HepG2 (cell line): ENCODE measurements around the gene CARD9. TPM values are rescaled to one million over a fixed set of nuclear protein-coding genes. Genes with fewer than 3 reads are reported as not detected.

Experiments
- ATAC-seq: fragments of 200-7000 bp; cut with Tn5 transposase; 3 replicates; pipeline ENCODE4 v1.9.1; 2020; ENCODE audit warnings: mild to moderate bottlenecking, moderate library complexity
- BruUV-seq: library from RNA; stranded (reverse); fragments of 400-500 nt; replicated peaks from 2 replicates; lab custom pipeline; 2021; lab: Mats Ljungman, UMichigan
- CTCF ChIA-PET: fragments of 300-600 bp; formaldehyde crosslinking; extraction: SDS; loops from one replicate; lab custom pipeline; 2021; ENCODE audit warnings: low total read pairs, inconsistent platforms, low intra/inter-chr PET ratio; lab: Yijun Ruan, JAX
- POLR2A ChIA-PET: fragments of 350-600 bp; sonication (Branson Sonifier 250); formaldehyde crosslinking; loops from one replicate; lab custom pipeline; 2020; ENCODE audit warnings: antibody characterized with exemption, inconsistent platforms; lab: Yijun Ruan, JAX
- DNase-seq: peaks from one replicate; pipeline ENCODE4 v3.0.0-alpha.2; 2015; ENCODE audit warnings: low spot score
- FAIRE-seq: peaks from 3 replicates; lab custom pipeline; 2011; peaks lifted over from hg19 to GRCh38; lab: Jason Lieb, UNC
- H2AFZ ChIP-seq: one replicate; pipeline ENCODE4 v1.6.1; 2011; ENCODE audit warnings: low read length, inconsistent platforms
- H3K27ac ChIP-seq: fragments of 300-600 bp; 3 replicates; pipeline ENCODE4 v1.8.0; 2011; ENCODE audit warnings: mixed run types, mild to moderate bottlenecking, mixed read lengths, low read length, inconsistent platforms; ENCODE audit not compliant: insufficient read depth; ENCODE audit errors: extremely low read length
- H3K27me3 ChIP-seq, 2 experiments: fragments of 200-600 bp in 1 of 2; 2 replicates in 1 of 2; 3 replicates in 1 of 2; pipeline versions ENCODE4 v1.6.0 to v1.8.0; 2011; ENCODE audit warnings: low read length in 2 of 2, mild to moderate bottlenecking in 2 of 2, moderate library complexity in 2 of 2, inconsistent platforms in 1 of 2; ENCODE audit not compliant: insufficient read depth in 2 of 2, control insufficient read depth in 1 of 2
- H3K36me3 ChIP-seq, 2 experiments: fragments of 200-600 bp in 1 of 2; replicated peaks in 1 of 2; 2 replicates in 1 of 2; 3 replicates in 1 of 2; pipeline versions ENCODE4 v1.5.1 to v1.8.0; 2011; ENCODE audit warnings: low read length in 2 of 2, inconsistent platforms in 1 of 2; ENCODE audit not compliant: insufficient read depth in 2 of 2, control insufficient read depth in 1 of 2
- H3K4me1 ChIP-seq: 2 replicates; pipeline ENCODE4 v1.5.1; 2012; ENCODE audit warnings: low read length, inconsistent platforms; ENCODE audit not compliant: insufficient read depth
- H3K4me2 ChIP-seq: 2 replicates; pipeline ENCODE4 v1.6.0; 2011; ENCODE audit warnings: low read depth, low read length, inconsistent platforms
- H3K4me3 ChIP-seq, 3 experiments: fragments of 200-600 bp in 1 of 3; sonication (generic), shearing (Covaris generic) in 1 of 3; replicated peaks in 1 of 3; 2 replicates each; pipeline ENCODE4 v1.5.1; 2011 to 2016; ENCODE audit warnings: low read length in 3 of 3, inconsistent platforms in 2 of 3, low read depth in 2 of 3, mild to moderate bottlenecking in 2 of 3, control low read depth in 1 of 3, mixed read lengths in 1 of 3; ENCODE audit not compliant: insufficient read depth in 1 of 3
- H3K79me2 ChIP-seq: one replicate; pipeline ENCODE4 v1.6.1; 2011; ENCODE audit warnings: low read length, inconsistent platforms; ENCODE audit not compliant: insufficient read depth
- H3K9ac ChIP-seq: 2 replicates; pipeline ENCODE4 v1.6.0; 2011; ENCODE audit warnings: mild to moderate bottlenecking, low read depth, low read length, inconsistent platforms; ENCODE audit not compliant: insufficient read depth
- H3K9me3 ChIP-seq: 2 replicates; pipeline ENCODE4 v1.5.1; 2012; ENCODE audit warnings: mild to moderate bottlenecking, low read length
- H4K20me1 ChIP-seq: 2 replicates; pipeline ENCODE4 v1.6.0; 2011; ENCODE audit warnings: inconsistent platforms, mild to moderate bottlenecking, low read length, moderate library complexity; ENCODE audit not compliant: insufficient read depth
- AGO2 ChIP-seq: fragments of 200-400 bp; formaldehyde crosslinking; optimal IDR thresholded peaks from 2 replicates; pipeline ENCODE3; 2017; ENCODE audit warnings: mild to moderate bottlenecking, low read depth, low read length, moderate library complexity
- ARID2 ChIP-seq: sonication (generic); formaldehyde crosslinking; IDR thresholded peaks from 2 replicates; pipeline ENCODE4 v1.8.1; 2022; ENCODE audit warnings: mild to moderate bottlenecking, missing genetic modification reagents, borderline replicate concordance
- DNMT3B ChIP-seq: conservative IDR thresholded peaks from 2 replicates; pipeline ENCODE4 v1.6.1; 2016; ENCODE audit warnings: missing biosample characterization, control low read depth
- HOXA9 ChIP-seq: sonication (generic); formaldehyde crosslinking; IDR thresholded peaks from 2 replicates; pipeline ENCODE4 v1.8.1; 2022; ENCODE audit warnings: missing genetic modification reagents, mild to moderate bottlenecking, moderate library complexity, borderline replicate concordance
- KDM5A ChIP-seq: fragments of 200-600 bp; sonication (generic); IDR thresholded peaks from 2 replicates; pipeline ENCODE4 v1.7.0; 2018; ENCODE audit warnings: antibody characterized with exemption, mild to moderate bottlenecking, low read length, borderline replicate concordance
- LBX2 ChIP-seq: sonication (generic); formaldehyde crosslinking; IDR thresholded peaks from 2 replicates; pipeline ENCODE4 v1.5.0; 2020; ENCODE audit warnings: missing genetic modification reagents, mild to moderate bottlenecking, borderline replicate concordance
- MTF1 ChIP-seq: sonication (generic); formaldehyde crosslinking; IDR thresholded peaks from 2 replicates; pipeline ENCODE4 v1.5.0; 2020; ENCODE audit warnings: missing genetic modification reagents
- MXD3 ChIP-seq: IDR thresholded peaks from 2 replicates; pipeline ENCODE4 v1.6.1; 2016; ENCODE audit warnings: mild to moderate bottlenecking, missing biosample characterization, missing genetic modification reagents
- PHF21A ChIP-seq: sonication (generic); formaldehyde crosslinking; IDR thresholded peaks from 2 replicates; pipeline ENCODE4 v1.5.0; 2020; ENCODE audit warnings: mild to moderate bottlenecking, missing genetic modification reagents
- RBFOX2 ChIP-seq: fragments of 200-400 bp; formaldehyde crosslinking; IDR thresholded peaks from 2 replicates; pipeline ENCODE4 v1.6.1; 2017; ENCODE audit warnings: low read depth, mild to moderate bottlenecking, low read length
- SNRNP70 ChIP-seq: fragments of 200-400 bp; formaldehyde crosslinking; IDR thresholded peaks from 2 replicates; pipeline ENCODE4 v1.6.1; 2017; ENCODE audit warnings: mild to moderate bottlenecking, low read depth, low read length, moderate library complexity
- TSC22D2 ChIP-seq: sonication (generic); formaldehyde crosslinking; IDR thresholded peaks from 2 replicates; pipeline ENCODE4 v1.5.1; 2020; ENCODE audit warnings: missing genetic modification reagents, mild to moderate bottlenecking, borderline replicate concordance
- YY1 ChIP-seq: IDR thresholded peaks from 2 replicates; pipeline ENCODE4 v1.6.1; 2011; ENCODE audit warnings: low read length, low read depth, moderate library complexity, mild to moderate bottlenecking; ENCODE audit not compliant: insufficient read depth, insufficient replicate concordance
- ZNF207 ChIP-seq: fragments of 450-650 bp; IDR thresholded peaks from 2 replicates; pipeline ENCODE4 v1.6.1; 2016; ENCODE audit warnings: antibody characterized with exemption, borderline replicate concordance
- ZNF598 ChIP-seq: sonication (generic); formaldehyde crosslinking; IDR thresholded peaks from 2 replicates; pipeline ENCODE4 v1.5.1; 2020; ENCODE audit warnings: mild to moderate bottlenecking, missing genetic modification reagents, borderline replicate concordance
- ZNF720 ChIP-seq: sonication (generic); formaldehyde crosslinking; IDR thresholded peaks from 2 replicates; pipeline ENCODE4 v1.4.0; 2020; ENCODE audit warnings: missing genetic modification reagents
- ZNF768 ChIP-seq: sonication (generic); formaldehyde crosslinking; IDR thresholded peaks from 2 replicates; pipeline ENCODE4 v1.4.0; 2020; ENCODE audit warnings: missing genetic modification reagents
- ZNF775 ChIP-seq: sonication (generic); formaldehyde crosslinking; IDR thresholded peaks from 2 replicates; pipeline ENCODE4 v1.4.0; 2020; ENCODE audit warnings: missing genetic modification reagents, mild to moderate bottlenecking, moderate library complexity, borderline replicate concordance
- WGBS: methylation state at CpG from one replicate; pipeline ENCODE4 v1.1.6; 2017; ENCODE audit warnings: low lambda C conversion rate; 5-methylcytosine and 5-hydroxymethylcytosine counted together
- in situ Hi-C: cut with HindIII; loops from 2 replicates; pipeline ENCODE4 v1.10.0; 2017; ENCODE audit warnings: low pct_unique_long_range_greater_than_20kb; ENCODE audit not compliant: extremely low pct_ligation_motif_present
- intact Hi-C: fragments of 100-400 bp; cut with micrococcal nuclease; formaldehyde crosslinking; loops from one replicate; pipeline ENCODE4 v1.10.0; 2022; ENCODE audit not compliant: unreplicated experiment
- polyA plus RNA-seq, 8 experiments: library from polyadenylated mRNA; depleted of rRNA in 3 of 8; stranded (reverse) in 7 of 8; unstranded in 1 of 8; fragments of >200 nt; fragmentation: Illumina TruSeq in 4 of 8; extraction: Trizol in 4 of 8; gene quantifications; 2 replicates each; pipeline versions ENCODE4 v1.2.1 to v1.2.3, GENCODE V29; 2011 to 2016; ENCODE audit warnings: low read depth in 4 of 8, missing spikeins in 1 of 8, mixed read lengths in 1 of 8; ENCODE audit not compliant: insufficient read depth in 1 of 8
- total RNA-seq, 5 experiments: library from RNA; depleted of rRNA; stranded (reverse); fragments of >200 nt; fragmentation: Illumina TruSeq; extraction: Trizol; gene quantifications; 2 replicates each; pipeline ENCODE4 v1.2.3, GENCODE V29; 2016; ENCODE audit warnings: low read depth in 1 of 5

The CARD9 gene
- total and polyA plus RNA-seq, 2 of the 13 experiments (the other 11 are each of a cell fraction or from before 2014, with no cell fraction given), result 3.3 to 7.4 TPM

GRCh38 chr9:136418182-136419091 is 45.0 kb upstream of the CARD9 start:
- H3K36me3 ChIP-seq, result peaks cover 45 to 82% of the 10 kb centered on the region in 2 experiments
- CTCF ChIA-PET, result interaction anchor here (0.7 kb wide), 1 partner anchor 583 kb away, joined by 3 read pairs; no protein-coding TSS in a partner anchor
- H2AFZ ChIP-seq, result no peak overlapping the region
- 95% methylated on average over 38 of the region's 48 CpGs for WGBS
- FAIRE-seq (no peak), ATAC-seq (no peak), DNase-seq (no peak)
- no peak overlapping the region for H3K9ac ChIP-seq
- TF ChIP-seq HOXA9 (0 out of 2 replicates have a peak, but pooled peaks have one; percentile 35), KDM5A (no peak), RBFOX2 (peak; percentile 74), AGO2 (peak; percentile 64), TSC22D2 (CRISPR knock-in tag) (no peak)
- H3K27ac ChIP-seq, result no peak overlapping the region
- no peaks in the 10 kb centered on the region for H3K4me1 ChIP-seq
- intact Hi-C loops, result no loop called here
- H3K9me3 ChIP-seq, result no peaks in the 10 kb centered on the region
- no peaks in the 10 kb centered on the region for H4K20me1 ChIP-seq
- BruUV-seq, result no TSS peak
- no peak overlapping the region for H3K4me3 ChIP-seq
- in situ Hi-C loops, result no loop called here
- no peak overlapping the region for H3K4me2 ChIP-seq
- no peaks in the 10 kb centered on the region for H3K27me3 ChIP-seq
- POLR2A ChIA-PET, result no interaction called here
- peaks cover 5% of the 10 kb centered on the region for H3K79me2 ChIP-seq

- H3K9me3 ChIP-seq, result no peaks in the 10 kb centered on the region
- TF ChIP-seq ARID2 (no peak), ZNF768 (no peak), SNRNP70 (no peak), LBX2 (CRISPR knock-in tag) (no peak), ZNF720 (CRISPR knock-in tag) (no peak), ZNF207 (no peak), MTF1 (CRISPR knock-in tag) (no peak), ZNF775 (no peak), YY1 (no peak), PHF21A (CRISPR knock-in tag) (no peak), ZNF598 (no peak), DNMT3B (CRISPR knock-in tag) (no peak), MXD3 (CRISPR knock-in tag) (no peak)
- ATAC-seq, result no peak
- peaks cover 1% of the 10 kb centered on the region; the same call in 1 of the 2 replicates for H4K20me1 ChIP-seq
- intact Hi-C loops (no loop called here), in situ Hi-C loops (no loop called here)
- no peak overlapping the region for H3K9ac ChIP-seq
- H3K4me1 ChIP-seq, result peaks cover 10% of the 10 kb centered on the region
- no peak for DNase-seq
- H3K27me3 ChIP-seq, result no peaks in the 10 kb centered on the region
- BruUV-seq, result no TSS peak
- no peak overlapping the region for H2AFZ ChIP-seq
- H3K4me3 ChIP-seq, result no peak overlapping the region
- WGBS, result 97% methylated on average over 19 of the region's 19 CpGs
- ChIA-PET CTCF (no interaction called here), POLR2A (no interaction called here)
- FAIRE-seq, result no peak
- H3K36me3 ChIP-seq, result peaks cover 43 to 75% of the 10 kb centered on the region in 2 experiments
- H3K79me2 ChIP-seq, result peaks cover 19% of the 10 kb centered on the region
- no peak overlapping the region for H3K4me2 ChIP-seq
- no peak overlapping the region for H3K27ac ChIP-seq
Observed at GRCh38 chr9:136416914-136417313, 43.4 kb upstream of the CARD9 start.
